ENCODE data around the gene ASB17.
"Not testable (repeated sequence)": the region's sequence is repeated elsewhere in the genome, so short reads cannot be mapped to it uniquely, and the experiment has no call there.

The ASB17 gene

GRCh38 chr1:75932304-75932703 lies at the start of gene ASB17:
TSS of gene ASB17 (minus strand) at chr1:75932404. CDS start at chr1:75932291, 113 bp downstream.
- no peak within 1 kb of the TSS for H3K4me3 ChIP-seq (ENCODE audit: low read length)
- DNase-seq (ENCODE audit: low read depth) = no peak
- no peak for TF ChIP-seq CTCF (IDR thresholded peaks at IDR 0.05; ENCODE audit: insufficient read depth, low read depth, low read length, missing control alignments)

GRCh38 chr1:75980972-75981897 lies 49.0 kb upstream of the ASB17 start:
- TF ChIP-seq CTCF (IDR thresholded peaks at IDR 0.05; ENCODE audit: insufficient read depth, low read depth, low read length, missing control alignments) = no peak
- H3K4me3 ChIP-seq (ENCODE audit: low read length) = no peak overlapping the region
- DNase-seq (ENCODE audit: low read depth) = no peak

GRCh38 chr1:75970631-75971030 lies 38.4 kb upstream of the ASB17 start:
- no peak for TF ChIP-seq CTCF (IDR thresholded peaks at IDR 0.05; ENCODE audit: insufficient read depth, low read depth, low read length, missing control alignments)
- H3K4me3 ChIP-seq (ENCODE audit: low read length) = no peak overlapping the region
- DNase-seq (ENCODE audit: low read depth) = peak; percentile 15

- peak; percentile 88 for DNase-seq (ENCODE audit: low read depth)
- H3K4me3 ChIP-seq (ENCODE audit: low read length) = no peak overlapping the region
- no peak for TF ChIP-seq CTCF (IDR thresholded peaks at IDR 0.05; ENCODE audit: insufficient read depth, low read depth, low read length, missing control alignments)
These were observed 37.3 kb upstream of the ASB17 start for GRCh38 chr1:75969550-75969949.

- no peak for TF ChIP-seq CTCF (IDR thresholded peaks at IDR 0.05; ENCODE audit: insufficient read depth, low read depth, low read length, missing control alignments)
- no peak overlapping the region for H3K4me3 ChIP-seq (ENCODE audit: low read length)
- no peak for DNase-seq (ENCODE audit: low read depth)
These were observed 35.5 kb upstream of the ASB17 start for GRCh38 chr1:75967719-75968118.

GRCh38 chr1:75964760-75965408 lies 32.7 kb upstream of the ASB17 start:
- no peak for DNase-seq (ENCODE audit: low read depth)
- no peak overlapping the region for H3K4me3 ChIP-seq (ENCODE audit: low read length)
- no peak for TF ChIP-seq CTCF (IDR thresholded peaks at IDR 0.05; ENCODE audit: insufficient read depth, low read depth, low read length, missing control alignments)

- peak; percentile 23 for DNase-seq (ENCODE audit: low read depth)
- not testable (repeated sequence) for H3K4me3 ChIP-seq (ENCODE audit: low read length)
These were observed 32.0 kb upstream of the ASB17 start for GRCh38 chr1:75964110-75964759.
